HG03095 (cell line): ENCODE results near the gene TFF3.

Experiments used
- ATAC-seq: cut with Tn5 transposase; IDR thresholded peaks from one replicate; pipeline ENCODE4 v1.9.1; 2021; ENCODE audit warnings: moderate library complexity; ENCODE audit not compliant: unreplicated experiment

The TFF3 gene

GRCh38 chr21:42324896-42325295 is 9.7 kb upstream of the TFF3 start:
- ATAC-seq, result no peak

- ATAC-seq, result no peak
These were observed 6.6 kb upstream of the TFF3 start for GRCh38 chr21:42321845-42322244.

GRCh38 chr21:42321231-42321630 is 6.0 kb upstream of the TFF3 start:
- ATAC-seq, result no peak

- ATAC-seq, result no peak
These were observed 5.6 kb upstream of the TFF3 start for GRCh38 chr21:42320791-42321190.

- no peak for ATAC-seq
These were observed 4.8 kb upstream of the TFF3 start for GRCh38 chr21:42319851-42320572.

- no peak for ATAC-seq
These were observed 4.2 kb upstream of the TFF3 start for GRCh38 chr21:42319376-42319775.

GRCh38 chr21:42317826-42318746 is 2.9 kb upstream of the TFF3 start:
- no peak for ATAC-seq

GRCh38 chr21:42317341-42317741 is 2.1 kb upstream of the TFF3 start:
- no peak for ATAC-seq

- no peak for ATAC-seq
These were observed 1.7 kb upstream of the TFF3 start for GRCh38 chr21:42316891-42317290.

GRCh38 chr21:42314616-42315295 is 453 bp downstream of the TFF3 start:
- no peak for ATAC-seq

GRCh38 chr21:42313501-42313969 is 1.7 kb downstream of the TFF3 start:
- ATAC-seq, result no peak

GRCh38 chr21:42312626-42313104 is 2.5 kb downstream of the TFF3 start:
- ATAC-seq, result no peak

- ATAC-seq, result no peak
These were observed 3.2 kb downstream of the TFF3 start for GRCh38 chr21:42311816-42312625.

GRCh38 chr21:42311160-42311559 is 4.0 kb downstream of the TFF3 start:
- no peak for ATAC-seq

GRCh38 chr21:42310411-42311001 is 4.7 kb downstream of the TFF3 start:
- no peak for ATAC-seq

- no peak for ATAC-seq
These were observed 5.4 kb downstream of the TFF3 start for GRCh38 chr21:42309753-42310213.

- ATAC-seq, result no peak
These were observed 6.1 kb downstream of the TFF3 start for GRCh38 chr21:42308914-42309752.

GRCh38 chr21:42308161-42308913 is 6.9 kb downstream of the TFF3 start:
- ATAC-seq, result no peak
